Measurements from ENCODE around the gene ARHGDIA. TPM values are rescaled to one million over a fixed set of nuclear protein-coding genes. Genes with fewer than 3 reads are reported as not detected.

Gene ARHGDIA
- polyA plus RNA-seq, 1 experiment: 62.2 TPM

- ChIA-PET CTCF (interaction anchor here (0.6 kb wide), 1 partner anchor 169 kb away, joined by 4 read pairs; no protein-coding TSS in a partner anchor), POLR2A (interaction anchor here (0.9 to 1.7 kb wide), 10 partner anchors 10 to 130 kb away, joined by 3 to 12 read pairs (median 6); partner anchors contain the start of genes MRPL12 and P4HB)
- TF ChIP-seq CTCF (IDR thresholded peaks at IDR 0.05; ENCODE audit: low read depth, low read length): no peak
- H3K9me3 ChIP-seq (ENCODE audit: control insufficient read depth, insufficient read depth, low read length): no peaks in the 10 kb centered on the region; the same call in 1 of the 2 replicates
- peak overlapping the region; percentile 80 for H3K4me3 ChIP-seq (ENCODE audit: low read depth, low read length)
- H3K27me3 ChIP-seq (ENCODE audit: control insufficient read depth, insufficient read depth, low read length): no peaks in the 10 kb centered on the region
- peak overlapping the region; percentile 78 for H3K27ac ChIP-seq (ENCODE audit: low read depth, low read length)
- no peak for DNase-seq (ENCODE audit: low read depth, low spot score)
Measured at GRCh38 chr17:81832608-81833159, 38.5 kb downstream of the ARHGDIA start.

- ChIA-PET CTCF (interaction anchor here (0.6 kb wide), 1 partner anchor 169 kb away, joined by 4 read pairs; no protein-coding TSS in a partner anchor), POLR2A (no interaction called here)
- H3K27ac ChIP-seq (ENCODE audit: low read depth, low read length): peak overlapping the region; percentile 78
Measured at GRCh38 chr17:81831957-81832607, 39.1 kb downstream of the ARHGDIA start.

GRCh38 chr17:81831563-81831956, 39.6 kb downstream of the ARHGDIA start:
- ChIA-PET POLR2A (no interaction called here), CTCF (no interaction called here)
- H3K27ac ChIP-seq (ENCODE audit: low read depth, low read length): no peak overlapping the region
- H3K4me3 ChIP-seq (ENCODE audit: low read depth, low read length): peak overlapping the region; percentile 80
- no peaks in the 10 kb centered on the region for H3K27me3 ChIP-seq (ENCODE audit: control insufficient read depth, insufficient read depth, low read length)
- no peak for DNase-seq (ENCODE audit: low read depth, low spot score)
- TF ChIP-seq CTCF (IDR thresholded peaks at IDR 0.05; ENCODE audit: low read depth, low read length): no peak
- no peaks in the 10 kb centered on the region; the same call in 1 of the 2 replicates for H3K9me3 ChIP-seq (ENCODE audit: control insufficient read depth, insufficient read depth, low read length)

More at GRCh38 chr17:81831957-81832607, 39.1 kb downstream of the ARHGDIA start:
- TF ChIP-seq CTCF (IDR thresholded peaks at IDR 0.05; ENCODE audit: low read depth, low read length): no peak
- Histone ChIP-seq H3K4me3 (ENCODE audit: low read depth, low read length) (peak overlapping the region; percentile 80), H3K27me3 (ENCODE audit: control insufficient read depth, insufficient read depth, low read length) (no peaks in the 10 kb centered on the region), H3K9me3 (ENCODE audit: control insufficient read depth, insufficient read depth, low read length) (no peaks in the 10 kb centered on the region; the same call in 1 of the 2 replicates)
- no peak for DNase-seq (ENCODE audit: low read depth, low spot score)

GRCh38 chr17:81829858-81830257, 41.3 kb downstream of the ARHGDIA start:
- no peak overlapping the region for H3K27ac ChIP-seq (ENCODE audit: low read depth, low read length)
- H3K4me3 ChIP-seq (ENCODE audit: low read depth, low read length): no peak overlapping the region
- TF ChIP-seq CTCF (IDR thresholded peaks at IDR 0.05; ENCODE audit: low read depth, low read length): no peak
- CTCF ChIA-PET: no interaction called here
- no peaks in the 10 kb centered on the region for H3K27me3 ChIP-seq (ENCODE audit: control insufficient read depth, insufficient read depth, low read length)
- no peak for DNase-seq (ENCODE audit: low read depth, low spot score)
- H3K9me3 ChIP-seq (ENCODE audit: control insufficient read depth, insufficient read depth, low read length): no peaks in the 10 kb centered on the region; the same call in 1 of the 2 replicates
- POLR2A ChIA-PET: no interaction called here

GRCh38 chr17:81828656-81829055, 42.5 kb downstream of the ARHGDIA start:
- TF ChIP-seq CTCF (IDR thresholded peaks at IDR 0.05; ENCODE audit: low read depth, low read length): no peak
- Histone ChIP-seq H3K27ac (ENCODE audit: low read depth, low read length) (no peak overlapping the region), H3K27me3 (ENCODE audit: control insufficient read depth, insufficient read depth, low read length) (no peaks in the 10 kb centered on the region), H3K9me3 (ENCODE audit: control insufficient read depth, insufficient read depth, low read length) (no peaks in the 10 kb centered on the region; the same call in 1 of the 2 replicates), H3K4me3 (ENCODE audit: low read depth, low read length) (no peak overlapping the region)
- no peak for DNase-seq (ENCODE audit: low read depth, low spot score)
- ChIA-PET CTCF (no interaction called here), POLR2A (no interaction called here)
